Fibroblast of lung (primary cell): ENCODE results near the gene LONP2. TPM values are rescaled to one million over a fixed set of nuclear protein-coding genes. Genes with fewer than 3 reads are reported as not detected.

ENCODE experiments used
- DNase-seq, 2 donors: peaks; one replicate each; pipeline versions ENCODE4 v3.0.0 to v3.0.0-alpha.2; 2010; ENCODE audit warnings: low read depth in 2 of 2
- H2AFZ ChIP-seq: 2 replicates; pipeline ENCODE4 v1.5.1; 2012; ENCODE audit warnings: low read length, control low read depth, inconsistent platforms
- H3K27ac ChIP-seq: 2 replicates; pipeline ENCODE4 v1.5.1; 2011; ENCODE audit warnings: low read length, control low read depth; ENCODE audit not compliant: insufficient read depth
- H3K27me3 ChIP-seq: 2 replicates; pipeline ENCODE4 v1.5.1; 2011; ENCODE audit warnings: mild to moderate bottlenecking, low read length; ENCODE audit not compliant: control insufficient read depth, insufficient read depth
- H3K36me3 ChIP-seq: 2 replicates; pipeline ENCODE4 v1.5.1; 2011; ENCODE audit warnings: low read length; ENCODE audit not compliant: control insufficient read depth, insufficient read depth
- H3K4me1 ChIP-seq: 2 replicates; pipeline ENCODE4 v1.5.1; 2011; ENCODE audit warnings: low read length; ENCODE audit not compliant: control insufficient read depth, insufficient read depth; ENCODE audit errors: extremely low read depth
- H3K4me2 ChIP-seq: 2 replicates; pipeline ENCODE4 v1.5.1; 2011; ENCODE audit warnings: low read length, control low read depth; ENCODE audit not compliant: insufficient read depth; ENCODE audit errors: extremely low read depth
- H3K4me3 ChIP-seq, 4 experiments: fragments of 200-600 bp in 1 of 4; sonication (generic) in 1 of 4; replicated peaks in 1 of 4; 2 replicates each; pipeline ENCODE4 v1.5.1; 2011 to 2016; ENCODE audit warnings: low read length in 4 of 4, low read depth in 3 of 4, mild to moderate bottlenecking in 3 of 4, control low read depth in 2 of 4, inconsistent platforms in 1 of 4, mixed read lengths in 1 of 4; ENCODE audit not compliant: insufficient read depth in 1 of 4; ENCODE audit errors: control extremely low read depth in 1 of 4
- H3K79me2 ChIP-seq: 2 replicates; pipeline ENCODE4 v1.5.1; 2012; ENCODE audit warnings: mild to moderate bottlenecking, low read length, inconsistent platforms; ENCODE audit not compliant: control insufficient read depth, insufficient read depth
- H3K9ac ChIP-seq: 2 replicates; pipeline ENCODE4 v1.5.1; 2011; ENCODE audit warnings: mild to moderate bottlenecking, low read length, control low read depth; ENCODE audit not compliant: insufficient read depth
- H3K9me3 ChIP-seq: 2 replicates; pipeline ENCODE4 v1.5.1; 2012; ENCODE audit warnings: low read depth, low read length; ENCODE audit not compliant: control insufficient read depth, insufficient read depth
- H4K20me1 ChIP-seq: 2 replicates; pipeline ENCODE4 v1.5.1; 2011; ENCODE audit warnings: low read length; ENCODE audit not compliant: control insufficient read depth, insufficient read depth; ENCODE audit errors: extremely low read depth
- CTCF ChIP-seq, 2 donors: IDR thresholded peaks in 1 of 2; conservative IDR thresholded peaks in 1 of 2; 1 replicate in 1 of 2; 2 replicates in 1 of 2; pipeline ENCODE4 v1.5.1; 2011 to 2012; ENCODE audit warnings: low read length in 2 of 2, control low read depth in 1 of 2, inconsistent platforms in 1 of 2, low read depth in 1 of 2, mild to moderate bottlenecking in 1 of 2
- EZH2 ChIP-seq: IDR thresholded peaks from 2 replicates; pipeline ENCODE4 v1.5.1; 2012; ENCODE audit warnings: low read length, control low read depth, mild to moderate bottlenecking; ENCODE audit errors: missing control alignments
- polyA plus RNA-seq, 2 donors: library from polyadenylated mRNA; depleted of rRNA in 1 of 2; stranded (reverse) in 1 of 2; unstranded in 1 of 2; fragments of >200 nt; gene quantifications; 2 replicates each; pipeline ENCODE4 v1.2.1, GENCODE V29; 2011 to 2012; ENCODE audit warnings: missing spikeins in 1 of 2
- total RNA-seq: library from RNA; depleted of rRNA; stranded (reverse); fragments of >200 nt; gene quantifications from 2 replicates; pipeline ENCODE4 v1.2.1, GENCODE V29; 2014

Gene LONP2
- total and polyA plus RNA-seq, 2 donors (not counting 1 experiment from before 2014, with no cell fraction given), result 44.0 to 60.8 TPM

- H3K4me1 ChIP-seq, result no peaks in the 10 kb centered on the region
- H3K36me3 ChIP-seq, result no peaks in the 10 kb centered on the region
- TF ChIP-seq EZH2 (no peak), CTCF (conservative IDR thresholded peaks at IDR 0.05 in 1 of 2, IDR thresholded peaks at IDR 0.05 in 1 of 2; ENCODE audit: low read depth in 1 of 2, low read length in 2 of 2) (no peak)
- no peaks in the 10 kb centered on the region for H3K79me2 ChIP-seq
- H3K27ac ChIP-seq, result no peak overlapping the region
- no peaks in the 10 kb centered on the region for H4K20me1 ChIP-seq
- no peaks in the 10 kb centered on the region for H3K27me3 ChIP-seq
- H3K9me3 ChIP-seq, result no peaks in the 10 kb centered on the region
- no peak overlapping the region for H3K9ac ChIP-seq
- H2AFZ ChIP-seq, result no peak overlapping the region
- DNase-seq, result no peak
- no peak overlapping the region for H3K4me3 ChIP-seq
- H3K4me2 ChIP-seq, result no peak overlapping the region
Observed at GRCh38 chr16:48292452-48292851, 48.4 kb downstream of the LONP2 start.

GRCh38 chr16:48294724-48295123 is 50.6 kb downstream of the LONP2 start:
- H3K4me3 ChIP-seq, result no peak overlapping the region
- H3K4me1 ChIP-seq, result no peaks in the 10 kb centered on the region
- H3K4me2 ChIP-seq, result no peak overlapping the region
- no peaks in the 10 kb centered on the region for H3K27me3 ChIP-seq
- no peak for TF ChIP-seq EZH2
- TF ChIP-seq CTCF (conservative IDR thresholded peaks at IDR 0.05 in 1 of 2, IDR thresholded peaks at IDR 0.05 in 1 of 2; ENCODE audit: low read depth in 1 of 2, low read length in 2 of 2), result no peak
- H3K79me2 ChIP-seq, result no peaks in the 10 kb centered on the region
- H3K36me3 ChIP-seq, result no peaks in the 10 kb centered on the region
- no peak overlapping the region for H2AFZ ChIP-seq
- H3K9me3 ChIP-seq, result no peaks in the 10 kb centered on the region
- no peak overlapping the region for H3K27ac ChIP-seq
- DNase-seq, result no peak
- no peak overlapping the region for H3K9ac ChIP-seq
- no peaks in the 10 kb centered on the region for H4K20me1 ChIP-seq

GRCh38 chr16:48295488-48296281 is 51.6 kb downstream of the LONP2 start:
- no peak overlapping the region for H2AFZ ChIP-seq
- H3K9me3 ChIP-seq, result no peaks in the 10 kb centered on the region
- no peak overlapping the region for H3K27ac ChIP-seq
- H3K4me2 ChIP-seq, result no peak overlapping the region
- no peaks in the 10 kb centered on the region for H3K36me3 ChIP-seq
- H4K20me1 ChIP-seq, result no peaks in the 10 kb centered on the region
- TF ChIP-seq CTCF (conservative IDR thresholded peaks at IDR 0.05 in 1 of 2, IDR thresholded peaks at IDR 0.05 in 1 of 2; ENCODE audit: low read depth in 1 of 2, low read length in 2 of 2) (no peak), EZH2 (no peak)
- DNase-seq, result no peak
- no peak overlapping the region for H3K9ac ChIP-seq
- no peaks in the 10 kb centered on the region for H3K27me3 ChIP-seq
- no peak overlapping the region for H3K4me3 ChIP-seq
- no peaks in the 10 kb centered on the region for H3K4me1 ChIP-seq
- H3K79me2 ChIP-seq, result no peaks in the 10 kb centered on the region
